ENCODE results near the gene E2F2. TPM values are rescaled to one million over a fixed set of nuclear protein-coding genes. Genes with fewer than 3 reads are reported as not detected.

The E2F2 gene
- total RNA-seq, 1 donor from 2014 or later = 1.3 TPM

DNA sequence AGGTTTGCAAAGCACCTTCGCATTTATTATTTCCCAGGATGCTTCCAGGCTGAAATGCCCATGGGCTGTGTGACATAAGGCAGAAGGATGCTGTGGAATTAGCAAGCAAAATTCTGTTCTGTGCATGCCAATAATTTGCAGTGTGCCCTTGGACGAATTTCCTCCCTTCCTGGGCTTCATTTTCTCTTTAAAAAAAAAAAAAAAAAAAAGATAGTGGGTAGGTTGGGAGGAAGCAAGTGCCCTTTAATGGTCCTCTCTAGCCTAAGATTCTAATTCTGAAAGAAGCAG lies 30.7 kb upstream of the E2F2 start:
- Mint-ChIP-seq H3K36me3 (ENCODE audit: unreplicated experiment) (peaks cover 4% of the 10 kb centered on the region), H3K4me1 (ENCODE audit: unreplicated experiment) (peaks cover 78% of the 10 kb centered on the region), H3K4me3 (ENCODE audit: unreplicated experiment) (peak overlapping the region; percentile 60), H3K9me3 (ENCODE audit: unreplicated experiment) (no peaks in the 10 kb centered on the region), H3K27me3 (ENCODE audit: unreplicated experiment) (no peaks in the 10 kb centered on the region), H3K27ac (ENCODE audit: unreplicated experiment) (peak overlapping the region; percentile 97)
- no peak for TF ChIP-seq CTCF (IDR thresholded peaks at IDR 0.05)
- no peak for DNase-seq (ENCODE audit: extremely low spot score, unreplicated experiment)

DNA sequence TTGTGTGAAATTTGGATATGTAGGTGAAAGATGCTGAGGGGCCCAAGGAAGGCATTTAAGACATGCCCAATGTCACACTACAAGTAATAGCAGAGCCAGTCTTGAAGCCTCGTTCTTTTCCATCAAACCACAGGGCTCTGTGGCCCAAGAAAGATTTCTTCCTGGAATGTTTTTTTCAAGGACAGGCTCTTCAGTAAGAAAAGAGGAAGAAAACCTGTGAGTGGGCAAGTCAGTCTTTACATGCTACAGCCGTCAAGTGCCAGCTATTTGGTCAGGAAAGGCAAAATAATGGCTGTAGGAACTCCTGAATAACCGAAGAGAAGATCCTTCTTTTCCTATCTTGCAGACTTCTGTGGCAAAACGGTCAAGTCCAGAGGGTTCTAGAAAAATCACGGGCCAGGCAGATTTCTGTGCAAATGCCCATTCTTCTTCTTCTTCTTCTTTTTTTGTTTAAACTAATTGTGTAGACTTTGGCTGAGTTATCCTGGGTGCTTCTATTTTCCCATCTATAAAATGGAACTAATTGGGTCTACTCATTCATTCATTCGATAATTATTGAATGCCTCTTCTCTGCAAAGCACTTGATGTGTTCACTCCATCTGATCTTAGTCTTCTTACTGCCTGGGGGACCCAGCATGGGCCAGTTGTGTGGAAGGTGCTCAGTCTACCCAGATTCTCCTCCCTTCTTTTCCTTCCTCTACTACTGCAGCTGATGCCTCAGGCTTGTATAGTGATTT lies 30.2 kb upstream of the E2F2 start:
- H3K9me3 Mint-ChIP-seq (ENCODE audit: unreplicated experiment) = no peaks in the 10 kb centered on the region
- no peak for DNase-seq (ENCODE audit: extremely low spot score, unreplicated experiment)
- peaks cover 4% of the 10 kb centered on the region for H3K36me3 Mint-ChIP-seq (ENCODE audit: unreplicated experiment)
- H3K27ac Mint-ChIP-seq (ENCODE audit: unreplicated experiment) = peak overlapping the region; percentile 97
- TF ChIP-seq CTCF (IDR thresholded peaks at IDR 0.05) = no peak
- H3K4me3 Mint-ChIP-seq (ENCODE audit: unreplicated experiment) = peak overlapping the region; percentile 57
- H3K4me1 Mint-ChIP-seq (ENCODE audit: unreplicated experiment) = peaks cover 83% of the 10 kb centered on the region
- no peaks in the 10 kb centered on the region for H3K27me3 Mint-ChIP-seq (ENCODE audit: unreplicated experiment)

DNA sequence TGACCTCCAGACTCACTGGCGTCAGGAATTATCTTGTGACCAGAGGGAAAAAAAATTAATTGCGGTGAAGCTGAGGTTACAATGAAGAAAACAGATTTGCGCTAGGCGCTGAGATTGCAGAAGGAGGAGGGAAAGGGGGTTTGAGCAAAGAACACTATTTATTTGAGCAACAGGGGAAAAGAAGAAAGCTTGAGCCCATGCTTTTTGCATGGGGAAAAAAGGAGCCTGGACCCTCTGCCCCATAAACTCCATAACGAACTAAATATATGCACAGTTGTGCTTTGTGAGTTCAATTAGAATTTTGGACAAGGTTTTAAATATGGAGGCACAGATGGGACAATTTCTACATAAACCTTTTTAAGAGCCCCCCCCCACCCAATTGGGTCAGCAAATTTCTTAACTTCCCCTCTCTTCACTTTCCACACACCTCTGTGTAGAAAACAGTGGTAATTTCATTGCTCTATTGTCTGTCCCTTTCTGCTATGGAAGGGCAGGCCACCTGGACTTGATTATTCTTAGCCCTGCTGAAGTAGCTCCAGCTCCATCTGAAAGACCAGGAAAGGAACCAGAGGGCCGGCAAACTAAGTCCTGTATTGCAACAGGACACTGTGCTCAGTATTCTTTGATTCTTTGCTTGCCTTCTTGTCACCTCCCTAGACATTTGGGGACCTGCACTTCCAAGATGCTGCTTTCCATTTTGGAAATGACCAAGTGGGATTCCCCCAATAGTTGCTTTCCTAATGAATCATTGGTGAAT lies 29.1 kb upstream of the E2F2 start:
- no peak for DNase-seq (ENCODE audit: extremely low spot score, unreplicated experiment)
- H3K9me3 Mint-ChIP-seq (ENCODE audit: unreplicated experiment) = no peaks in the 10 kb centered on the region
- peak overlapping the region; percentile 93 for H3K4me3 Mint-ChIP-seq (ENCODE audit: unreplicated experiment)
- TF ChIP-seq CTCF (IDR thresholded peaks at IDR 0.05) = no peak
- peaks cover 4% of the 10 kb centered on the region for H3K36me3 Mint-ChIP-seq (ENCODE audit: unreplicated experiment)
- no peaks in the 10 kb centered on the region for H3K27me3 Mint-ChIP-seq (ENCODE audit: unreplicated experiment)
- H3K4me1 Mint-ChIP-seq (ENCODE audit: unreplicated experiment) = peaks cover 87% of the 10 kb centered on the region
- H3K27ac Mint-ChIP-seq (ENCODE audit: unreplicated experiment) = peak overlapping the region; percentile 97

- no peaks in the 10 kb centered on the region for H3K27me3 Mint-ChIP-seq (ENCODE audit: unreplicated experiment)
- peak within 1 kb of the TSS; percentile 93 for H3K4me3 Mint-ChIP-seq (ENCODE audit: unreplicated experiment)
- H3K27ac Mint-ChIP-seq (ENCODE audit: unreplicated experiment) = peak within 1 kb of the TSS; percentile 97
- H3K36me3 Mint-ChIP-seq (ENCODE audit: unreplicated experiment) = peaks cover 4% of the 10 kb centered on the region
- no peaks in the 10 kb centered on the region for H3K9me3 Mint-ChIP-seq (ENCODE audit: unreplicated experiment)
- no peak for TF ChIP-seq CTCF (IDR thresholded peaks at IDR 0.05)
- DNase-seq (ENCODE audit: extremely low spot score, unreplicated experiment) = peak; percentile 97
- peaks cover 84% of the 10 kb centered on the region for H3K4me1 Mint-ChIP-seq (ENCODE audit: unreplicated experiment)
These were observed 28.3 kb upstream of the E2F2 start, which contains the start of gene ID3 for GRCh38 chr1:23559136-23559984. TSS of gene ID3 (minus strand) at chr1:23559501. CDS start at chr1:23559426, 75 bp downstream.

GRCh38 chr1:23558872-23559135 lies 27.8 kb upstream of the E2F2 start:
- DNase-seq (ENCODE audit: extremely low spot score, unreplicated experiment) = no peak
- H3K9me3 Mint-ChIP-seq (ENCODE audit: unreplicated experiment) = no peaks in the 10 kb centered on the region
- H3K36me3 Mint-ChIP-seq (ENCODE audit: unreplicated experiment) = peaks cover 4% of the 10 kb centered on the region
- H3K4me1 Mint-ChIP-seq (ENCODE audit: unreplicated experiment) = peaks cover 84% of the 10 kb centered on the region
- no peak for TF ChIP-seq CTCF (IDR thresholded peaks at IDR 0.05)
- peak overlapping the region; percentile 93 for H3K4me3 Mint-ChIP-seq (ENCODE audit: unreplicated experiment)
- H3K27me3 Mint-ChIP-seq (ENCODE audit: unreplicated experiment) = no peaks in the 10 kb centered on the region
- peak overlapping the region; percentile 97 for H3K27ac Mint-ChIP-seq (ENCODE audit: unreplicated experiment)

Data from osteocyte (in vitro differentiated cells).